HEK293 (cell line): Measurements from ENCODE around the gene STK32C.

Source experiments
- ATF2 ChIP-seq: fragments of 450-650 bp; formaldehyde crosslinking; IDR thresholded peaks from 2 replicates; pipeline ENCODE4 v1.5.1; 2016; ENCODE audit warnings: missing biosample characterization, missing genetic modification characterization, low read depth
- BCL11A ChIP-seq: fragments of 450-650 bp; formaldehyde crosslinking; IDR thresholded peaks from 2 replicates; pipeline ENCODE4 v1.5.1; 2016; ENCODE audit warnings: low read depth, missing biosample characterization, missing genetic modification characterization
- CTCF ChIP-seq: fragments of 450-650 bp; formaldehyde crosslinking; IDR thresholded peaks from 2 replicates; pipeline ENCODE4 v1.5.1; 2016; ENCODE audit warnings: missing biosample characterization, missing genetic modification characterization
- ELK4 ChIP-seq: IDR thresholded peaks from 2 replicates; pipeline ENCODE4 v1.6.1; 2011; ENCODE audit warnings: mild to moderate bottlenecking, low read depth, low read length, borderline replicate concordance
- GLIS2 ChIP-seq: fragments of 450-650 bp; formaldehyde crosslinking; IDR thresholded peaks from 2 replicates; pipeline ENCODE4 v1.5.1; 2016; ENCODE audit warnings: missing biosample characterization, missing genetic modification characterization
- MEIS1 ChIP-seq: sonication (generic); formaldehyde crosslinking; IDR thresholded peaks from 2 replicates; pipeline ENCODE4 v1.8.1; 2022; ENCODE audit warnings: missing genetic modification reagents, mild to moderate bottlenecking, borderline replicate concordance
- YY1 ChIP-seq: fragments of 450-650 bp; formaldehyde crosslinking; IDR thresholded peaks from 2 replicates; pipeline ENCODE4 v1.5.1; 2018; ENCODE audit warnings: missing biosample characterization, missing genetic modification characterization
- ZNF2 ChIP-seq: fragments of 450-650 bp; formaldehyde crosslinking; IDR thresholded peaks from 2 replicates; pipeline ENCODE4 v1.5.1; 2016; ENCODE audit warnings: missing biosample characterization, missing genetic modification characterization
- ZNF350 ChIP-seq: fragments of 450-650 bp; formaldehyde crosslinking; IDR thresholded peaks from 2 replicates; pipeline ENCODE4 v1.5.0; 2017; ENCODE audit warnings: missing biosample characterization, mild to moderate bottlenecking, missing genetic modification characterization
- ZNF639 ChIP-seq: fragments of 450-650 bp; formaldehyde crosslinking; IDR thresholded peaks from 2 replicates; pipeline ENCODE4 v1.5.1; 2016; ENCODE audit warnings: missing biosample characterization, missing genetic modification characterization

GRCh38 chr10:132264966-132265889 is 42.5 kb downstream of the STK32C start:
- TF ChIP-seq ZNF2 (tag by site-specific recombination): no peak
- no peak for TF ChIP-seq CTCF (tag by site-specific recombination)
- no peak for TF ChIP-seq ZNF639
- TF ChIP-seq YY1 (tag by site-specific recombination): no peak
- no peak for TF ChIP-seq ATF2
- no peak for TF ChIP-seq MEIS1 (CRISPR knock-in tag)
- TF ChIP-seq ELK4: no peak
- TF ChIP-seq GLIS2 (tag by site-specific recombination): no peak
- no peak for TF ChIP-seq BCL11A
- TF ChIP-seq ZNF350 (tag by site-specific recombination): no peak
